ENCODE results near the gene NPTX1.

Gene NPTX1

GRCh38 chr17:80457236-80457856 lies 19.1 kb downstream of the NPTX1 start:
- DNase-seq = no peak

GRCh38 chr17:80456465-80457235 lies 19.8 kb downstream of the NPTX1 start:
- no peak for DNase-seq

GRCh38 chr17:80455784-80456183 lies 20.6 kb downstream of the NPTX1 start:
- no peak for DNase-seq

GRCh38 chr17:80455336-80455710 lies 21.1 kb downstream of the NPTX1 start:
- DNase-seq = no peak

- peak; percentile 90 for DNase-seq
Measured at GRCh38 chr17:80454557-80455335, 21.7 kb downstream of the NPTX1 start.

GRCh38 chr17:80453998-80454556 lies 22.3 kb downstream of the NPTX1 start:
- DNase-seq = no peak

- no peak for DNase-seq
Measured at GRCh38 chr17:80453126-80453997, 23.0 kb downstream of the NPTX1 start.

- DNase-seq = no peak
Measured at GRCh38 chr17:80452173-80452915, 24.1 kb downstream of the NPTX1 start.

- DNase-seq = no peak
Measured at GRCh38 chr17:80451104-80451775, 25.2 kb downstream of the NPTX1 start.

GRCh38 chr17:80449930-80450576 lies 26.4 kb downstream of the NPTX1 start:
- DNase-seq = no peak

GRCh38 chr17:80449194-80449929 lies 27.0 kb downstream of the NPTX1 start:
- no peak for DNase-seq

- DNase-seq = no peak
Measured at GRCh38 chr17:80447790-80448189, 28.6 kb downstream of the NPTX1 start.

GRCh38 chr17:80446645-80447405 lies 29.6 kb downstream of the NPTX1 start:
- DNase-seq = no peak

GRCh38 chr17:80445726-80446110 lies 30.7 kb downstream of the NPTX1 start:
- DNase-seq = no peak

GRCh38 chr17:80445007-80445725 lies 31.2 kb downstream of the NPTX1 start:
- DNase-seq = no peak

- no peak for DNase-seq
Measured at GRCh38 chr17:80444644-80444979, 31.8 kb downstream of the NPTX1 start.

GRCh38 chr17:80443916-80444643 lies 32.3 kb downstream of the NPTX1 start:
- DNase-seq = no peak

- no peak for DNase-seq
Measured at GRCh38 chr17:80443498-80443897, 32.9 kb downstream of the NPTX1 start.
